CD4-positive, CD25-positive, alpha-beta regulatory T cell (primary cell): ENCODE results near the gene TCOF1. TPM values are rescaled to one million over a fixed set of nuclear protein-coding genes. Genes with fewer than 3 reads are reported as not detected.

Experiments
- ATAC-seq, 2 donors: fragments of 150-1000 bp; cut with Tn5 transposase; one replicate each; pipeline ENCODE4 v1.10.0; 2021; ENCODE audit warnings: low read depth in 2 of 2, moderate number of reproducible peaks in 2 of 2, moderate library complexity in 1 of 2
- DNase-seq, 3 donors: peaks; one replicate each; pipeline versions ENCODE4 v3.0.0 to v3.0.0-alpha.2; 2012 to 2022; ENCODE audit warnings: mixed read lengths in 1 of 3
- H3K27ac ChIP-seq: one replicate; pipeline ENCODE4 v1.7.0; 2013; ENCODE audit warnings: mild to moderate bottlenecking, low read length; ENCODE audit not compliant: insufficient read depth, poor library complexity, severe bottlenecking
- H3K27me3 ChIP-seq: one replicate; pipeline ENCODE4 v1.7.0; 2013; ENCODE audit warnings: low read length; ENCODE audit not compliant: control insufficient read depth, insufficient read depth
- H3K36me3 ChIP-seq: one replicate; pipeline ENCODE4 v1.7.0; 2013; ENCODE audit warnings: mild to moderate bottlenecking, low read length, moderate library complexity; ENCODE audit not compliant: control insufficient read depth, insufficient read depth
- H3K4me1 ChIP-seq: 2 replicates; pipeline ENCODE4 v1.7.0; 2013; ENCODE audit warnings: mild to moderate bottlenecking, low read length; ENCODE audit not compliant: insufficient read depth, control insufficient read depth, poor library complexity, severe bottlenecking
- H3K4me3 ChIP-seq: one replicate; pipeline ENCODE4 v1.7.0; 2013; ENCODE audit warnings: low read depth, mild to moderate bottlenecking, low read length, moderate library complexity
- H3K9me3 ChIP-seq, 2 experiments: 1 replicate in 1 of 2; 2 replicates in 1 of 2; pipeline ENCODE4 v1.7.0; 2013; ENCODE audit warnings: low read length in 2 of 2, mild to moderate bottlenecking in 1 of 2, moderate library complexity in 1 of 2; ENCODE audit not compliant: control insufficient read depth in 2 of 2
- H3K27ac Mint-ChIP-seq, 3 donors: one replicate each; pipeline ENCODE4 v1.8.0; 2020 to 2022; ENCODE audit warnings: mild to moderate bottlenecking in 3 of 3, mixed read lengths in 3 of 3, moderate library complexity in 2 of 3
- H3K27me3 Mint-ChIP-seq: one replicate; pipeline ENCODE4 v1.8.0; 2022; ENCODE audit warnings: mild to moderate bottlenecking, mixed read lengths
- H3K36me3 Mint-ChIP-seq: one replicate; pipeline ENCODE4 v1.8.0; 2020; ENCODE audit warnings: mixed read lengths
- H3K4me1 Mint-ChIP-seq, 4 donors: one replicate each; pipeline ENCODE4 v1.8.0; 2020 to 2022; ENCODE audit warnings: mixed read lengths in 4 of 4, mild to moderate bottlenecking in 1 of 4
- H3K4me3 Mint-ChIP-seq, 4 donors: one replicate each; pipeline ENCODE4 v1.8.0; 2020 to 2022; ENCODE audit warnings: mild to moderate bottlenecking in 4 of 4, mixed read lengths in 4 of 4, moderate library complexity in 3 of 4
- H3K9me3 Mint-ChIP-seq, 7 donors: one replicate each; pipeline ENCODE4 v1.8.0; 2020 to 2022; ENCODE audit warnings: mixed read lengths in 7 of 7, mild to moderate bottlenecking in 3 of 7, moderate library complexity in 2 of 7
- polyA plus RNA-seq, 4 donors: library from polyadenylated mRNA; unstranded; fragments of 300-500 nt; fragmentation: Illumina TruSeq; gene quantifications; one replicate each; pipeline ENCODE4 v1.2.3, GENCODE V29; 2021
- total RNA-seq: library from RNA; stranded (reverse); gene quantifications from one replicate; pipeline ENCODE4 v1.2.3, GENCODE V29; 2022

TCOF1 gene
- total and polyA plus RNA-seq, 5 donors from 2014 or later = 2.7 to 58.3 (median 3.9) TPM

DNA sequence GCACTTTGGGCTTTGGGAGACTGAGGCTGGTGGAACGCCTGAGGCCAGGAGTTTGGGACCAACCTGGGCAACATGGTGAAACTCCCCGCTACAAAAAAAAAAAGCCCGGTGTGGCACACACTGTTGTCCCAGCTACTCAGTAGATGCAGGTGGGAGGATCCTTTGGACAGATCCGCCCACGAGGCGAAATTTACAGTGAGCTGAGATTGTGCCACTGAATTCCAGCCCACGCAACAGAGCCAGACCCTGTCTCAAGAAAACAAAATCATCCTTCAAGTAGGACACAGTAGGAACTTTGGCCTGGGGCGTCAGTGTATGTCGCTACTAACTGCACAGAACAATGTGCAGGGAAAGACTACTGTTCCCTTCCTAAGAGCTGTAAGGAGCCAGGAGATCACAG, 87.3 kb downstream of the TCOF1 start:
- H3K4me3 ChIP-seq = no peak overlapping the region
- ATAC-seq = no peak
- H3K4me3 Mint-ChIP-seq = peak overlapping the region in 1 of 4 donors; percentile 68
- H3K27me3 ChIP-seq = no peaks in the 10 kb centered on the region
- no peak overlapping the region for H3K27ac Mint-ChIP-seq
- no peak for DNase-seq
- H3K27me3 Mint-ChIP-seq = peaks cover under 1% of the 10 kb centered on the region
- peaks cover 59% of the 10 kb centered on the region for H3K36me3 ChIP-seq
- H3K4me1 Mint-ChIP-seq = peaks cover 4 to 45% (median 34%) of the 10 kb centered on the region in 4 donors
- H3K4me1 ChIP-seq = peaks cover 24% of the 10 kb centered on the region
- H3K9me3 Mint-ChIP-seq = no peaks in the 10 kb centered on the region
- peaks cover 45% of the 10 kb centered on the region for H3K36me3 Mint-ChIP-seq
- no peaks in the 10 kb centered on the region for H3K9me3 ChIP-seq
- H3K27ac ChIP-seq = no peak overlapping the region

GRCh38 chr5:150446088-150446487, 88.6 kb downstream of the TCOF1 start:
- no peak for ATAC-seq
- Mint-ChIP-seq H3K36me3 (peaks cover 45% of the 10 kb centered on the region), H3K27ac (peak overlapping the region; percentile 27 to 84 (median 63))

GRCh38 chr5:150446583-150446982, 89.1 kb downstream of the TCOF1 start:
- Histone ChIP-seq H3K36me3 (peaks cover 58% of the 10 kb centered on the region), H3K4me1 (peaks cover 24% of the 10 kb centered on the region), H3K27ac (peak overlapping the region; percentile 29), H3K27me3 (no peaks in the 10 kb centered on the region), H3K4me3 (no peak overlapping the region), H3K9me3 (no peaks in the 10 kb centered on the region)
- peaks cover 0 to 1% (median 0%) of the 10 kb centered on the region in 7 donors for H3K9me3 Mint-ChIP-seq
- H3K4me3 Mint-ChIP-seq = no peak overlapping the region
- H3K27ac Mint-ChIP-seq = peak overlapping the region in 2 of 3 donors; percentile 27 to 84
- H3K4me1 Mint-ChIP-seq = peaks cover 4 to 51% (median 36%) of the 10 kb centered on the region in 4 donors
- H3K27me3 Mint-ChIP-seq = peaks cover 9% of the 10 kb centered on the region
- DNase-seq (no peak), ATAC-seq (no peak)
- H3K36me3 Mint-ChIP-seq = peaks cover 45% of the 10 kb centered on the region

More at GRCh38 chr5:150446088-150446487, 88.6 kb downstream of the TCOF1 start:
- Mint-ChIP-seq H3K27me3 (peaks cover 9% of the 10 kb centered on the region), H3K4me3 (peak overlapping the region in 2 of 4 donors; percentile 25 to 41), H3K4me1 (peaks cover 4 to 51% (median 36%) of the 10 kb centered on the region in 4 donors), H3K9me3 (peaks cover 0 to 1% (median 0%) of the 10 kb centered on the region in 7 donors)
- no peaks in the 10 kb centered on the region for H3K27me3 ChIP-seq
- peak overlapping the region; percentile 29 for H3K27ac ChIP-seq
- DNase-seq = no peak
- H3K9me3 ChIP-seq = no peaks in the 10 kb centered on the region
- peaks cover 24% of the 10 kb centered on the region for H3K4me1 ChIP-seq
- H3K36me3 ChIP-seq = peaks cover 59% of the 10 kb centered on the region
- H3K4me3 ChIP-seq = no peak overlapping the region

DNA sequence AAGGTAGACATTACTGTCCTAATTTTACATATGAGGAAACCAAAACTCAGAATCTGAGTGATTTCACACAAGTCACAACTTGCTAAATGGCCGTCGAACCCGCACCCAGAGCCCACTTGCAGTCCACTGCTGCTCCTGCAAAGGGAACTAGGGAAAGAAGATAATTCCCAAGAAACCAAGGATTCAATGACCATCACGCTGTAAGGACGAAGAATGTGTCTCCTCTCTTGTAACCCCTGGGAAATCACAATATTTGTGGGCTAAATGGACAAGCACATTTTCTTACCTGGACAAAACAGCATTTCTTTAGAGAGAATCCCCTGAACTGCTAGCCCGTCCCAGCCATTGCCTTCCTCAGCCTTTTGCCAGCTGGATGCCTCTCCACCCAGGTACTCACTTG, 89.7 kb downstream of the TCOF1 start:
- Histone ChIP-seq H3K4me3 (no peak overlapping the region), H3K27ac (peak overlapping the region; percentile 98)

DNA sequence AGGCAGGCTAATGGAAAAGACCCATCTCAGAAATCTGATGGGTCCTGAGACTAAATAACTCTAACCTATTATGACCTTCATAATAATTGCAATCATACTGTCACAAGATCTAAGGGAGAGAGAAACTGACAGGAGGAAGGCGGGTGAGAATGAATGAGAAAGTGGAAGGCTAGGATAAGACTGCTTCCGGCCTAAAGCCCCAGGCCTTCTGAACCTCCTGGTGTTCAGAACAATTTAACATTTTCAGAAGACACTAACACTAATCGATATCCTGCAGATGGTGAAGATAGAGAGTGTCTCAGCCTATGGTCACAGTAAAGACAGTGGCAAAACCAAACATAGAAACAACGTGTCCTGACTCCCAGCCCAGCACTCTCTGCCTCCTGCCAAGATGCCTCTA, 90.8 kb downstream of the TCOF1 start:
- peak overlapping the region; percentile 99 to 100 (median 100) for H3K27ac Mint-ChIP-seq
- H3K4me1 ChIP-seq = peaks cover 24% of the 10 kb centered on the region
- H3K36me3 Mint-ChIP-seq = peaks cover 40% of the 10 kb centered on the region
- DNase-seq = peak in 1 of 3 donors; percentile 37
- H3K27me3 Mint-ChIP-seq = peaks cover 9% of the 10 kb centered on the region
- H3K27ac ChIP-seq = peak overlapping the region; percentile 98
- peak overlapping the region; percentile 87 for H3K4me3 ChIP-seq
- H3K27me3 ChIP-seq = no peaks in the 10 kb centered on the region
- H3K9me3 ChIP-seq = no peaks in the 10 kb centered on the region
- peaks cover 43% of the 10 kb centered on the region for H3K36me3 ChIP-seq
- H3K4me1 Mint-ChIP-seq = peaks cover 4 to 48% (median 35%) of the 10 kb centered on the region in 4 donors
- no peak for ATAC-seq
- H3K4me3 Mint-ChIP-seq = peak overlapping the region; percentile 94 to 99 (median 98)
- H3K9me3 Mint-ChIP-seq = peaks cover 0 to 1% (median 0%) of the 10 kb centered on the region in 7 donors

More for the DNA sequence above, 89.7 kb downstream of the TCOF1 start:
- H3K4me1 Mint-ChIP-seq = peaks cover 4 to 51% (median 36%) of the 10 kb centered on the region in 4 donors
- DNase-seq (no peak), ATAC-seq (no peak)
- Histone ChIP-seq H3K36me3 (peaks cover 52% of the 10 kb centered on the region), H3K4me1 (peaks cover 24% of the 10 kb centered on the region), H3K27me3 (no peaks in the 10 kb centered on the region), H3K9me3 (no peaks in the 10 kb centered on the region)
- H3K27me3 Mint-ChIP-seq = peaks cover 9% of the 10 kb centered on the region
- H3K9me3 Mint-ChIP-seq = peaks cover 0 to 1% (median 0%) of the 10 kb centered on the region in 7 donors
- peaks cover 45% of the 10 kb centered on the region for H3K36me3 Mint-ChIP-seq
- peak overlapping the region in 3 of 4 donors; percentile 94 to 99 (median 98) for H3K4me3 Mint-ChIP-seq
- H3K27ac Mint-ChIP-seq = peak overlapping the region in 2 of 3 donors; percentile 27 to 100

GRCh38 chr5:150448952-150449516, 91.5 kb downstream of the TCOF1 start:
- Histone ChIP-seq H3K27me3 (no peaks in the 10 kb centered on the region), H3K4me1 (peaks cover 24% of the 10 kb centered on the region), H3K27ac (peak overlapping the region; percentile 98), H3K36me3 (peaks cover 36% of the 10 kb centered on the region), H3K9me3 (no peaks in the 10 kb centered on the region), H3K4me3 (peak overlapping the region; percentile 87)
- Mint-ChIP-seq H3K9me3 (peaks cover 0 to 1% (median 0%) of the 10 kb centered on the region in 7 donors), H3K27me3 (peaks cover 9% of the 10 kb centered on the region), H3K36me3 (peaks cover 33% of the 10 kb centered on the region), H3K27ac (peak overlapping the region; percentile 99 to 100 (median 100)), H3K4me1 (peaks cover 0 to 46% (median 32%) of the 10 kb centered on the region in 4 donors), H3K4me3 (peak overlapping the region; percentile 94 to 99 (median 98))
- DNase-seq (peak in 1 of 3 donors; percentile 40), ATAC-seq (peak; percentile 4 to 12)
